B cell (primary cell): ENCODE results near the gene OR7A5. TPM values are rescaled to one million over a fixed set of nuclear protein-coding genes. Genes with fewer than 3 reads are reported as not detected.

ENCODE experiments used
- ATAC-seq: fragments of 200-7000 bp; cut with Tn5 transposase; one replicate; pipeline ENCODE4 v1.10.0; 2021; ENCODE audit warnings: low read depth, mild to moderate bottlenecking, moderate number of reproducible peaks, moderate library complexity
- CTCF ChIA-PET: fragments of 350-600 bp; sonication (Branson Sonifier 250); formaldehyde crosslinking; loops from one replicate; lab custom pipeline; 2021; ENCODE audit warnings: antibody characterized with exemption, inconsistent platforms; lab: Charles Lee
- POLR2A ChIA-PET: fragments of 350-600 bp; sonication (Branson Sonifier 250); formaldehyde crosslinking; loops from one replicate; lab custom pipeline; 2021; ENCODE audit warnings: antibody characterized with exemption; lab: Charles Lee
- DNase-seq: peaks from one replicate; pipeline ENCODE4 v3.0.0; 2013
- H2AFZ ChIP-seq: 2 replicates; pipeline ENCODE4 v1.6.1; 2012; ENCODE audit warnings: mild to moderate bottlenecking, low read depth, low read length; ENCODE audit not compliant: insufficient read depth, poor library complexity, severe bottlenecking
- H3K27ac ChIP-seq, 2 donors: 1 replicate in 1 of 2; 2 replicates in 1 of 2; pipeline ENCODE4 v1.5.1; 2012 to 2013; ENCODE audit warnings: low read length in 2 of 2, mild to moderate bottlenecking in 2 of 2, moderate library complexity in 1 of 2
- H3K27me3 ChIP-seq, 4 experiments: fragments of 200-600 bp in 1 of 4; sonication (generic) in 1 of 4; replicated peaks in 1 of 4; 1 replicate in 2 of 4; 2 replicates in 2 of 4; pipeline versions ENCODE4 v1.6.1 to v1.7.0; 2013 to 2016; ENCODE audit warnings: low read length in 3 of 4, mild to moderate bottlenecking in 2 of 4, mixed read lengths in 1 of 4, moderate library complexity in 1 of 4; ENCODE audit not compliant: insufficient read depth in 4 of 4, control insufficient read depth in 3 of 4; ENCODE audit errors: control extremely low read depth in 1 of 4
- H3K36me3 ChIP-seq, 2 experiments: replicated peaks in 1 of 2; 1 replicate in 1 of 2; 2 replicates in 1 of 2; pipeline versions ENCODE4 v1.6.1 to v1.7.1; 2013; ENCODE audit warnings: low read length in 1 of 2; ENCODE audit not compliant: insufficient read depth in 2 of 2, control insufficient read depth in 1 of 2; ENCODE audit errors: control extremely low read depth in 1 of 2, extremely low read depth in 1 of 2
- H3K4me1 ChIP-seq, 2 donors: fragments of 200-600 bp in 1 of 2; sonication (generic) in 1 of 2; 1 replicate in 1 of 2; 2 replicates in 1 of 2; pipeline versions ENCODE4 v1.5.1 to v1.6.1; 2013 to 2017; ENCODE audit warnings: low read length in 2 of 2; ENCODE audit not compliant: control insufficient read depth in 2 of 2, insufficient read depth in 2 of 2
- H3K4me2 ChIP-seq: replicated peaks from 2 replicates; pipeline ENCODE3; 2012; ENCODE audit warnings: mild to moderate bottlenecking, low read depth, low read length; ENCODE audit not compliant: poor library complexity, severe bottlenecking
- H3K4me3 ChIP-seq, 5 experiments: fragments of 200-600 bp in 1 of 5; sonication (generic) in 1 of 5; 1 replicate in 3 of 5; 2 replicates in 2 of 5; pipeline versions ENCODE4 v1.5.1 to v1.7.0; 2011 to 2016; ENCODE audit warnings: low read length in 4 of 5, mild to moderate bottlenecking in 4 of 5, low read depth in 2 of 5, control low read depth in 1 of 5, moderate library complexity in 1 of 5; ENCODE audit not compliant: insufficient read depth in 1 of 5; ENCODE audit errors: control extremely low read depth in 1 of 5, extremely low read depth in 1 of 5
- H3K79me2 ChIP-seq: fragments of 200-600 bp; sonication (generic); one replicate; pipeline ENCODE4 v1.6.0; 2016; ENCODE audit warnings: low read length; ENCODE audit not compliant: control insufficient read depth, insufficient read depth
- H3K9ac ChIP-seq: fragments of 200-600 bp; sonication (generic); 2 replicates; pipeline ENCODE4 v1.6.1; 2017; ENCODE audit warnings: mild to moderate bottlenecking, low read length, moderate library complexity
- H3K9me3 ChIP-seq, 3 donors: one replicate each; pipeline versions ENCODE4 v1.6.1 to v1.7.1; 2013; ENCODE audit warnings: low read length in 2 of 3; ENCODE audit not compliant: control insufficient read depth in 2 of 3, insufficient read depth in 1 of 3; ENCODE audit errors: control extremely low read depth in 1 of 3
- H4K20me1 ChIP-seq: 2 replicates; pipeline ENCODE4 v1.6.0; 2012; ENCODE audit warnings: mild to moderate bottlenecking, low read length; ENCODE audit not compliant: insufficient read depth, control insufficient read depth, poor library complexity, severe bottlenecking
- H3K27ac Mint-ChIP-seq: one replicate; pipeline ENCODE4 v1.8.0; 2021; ENCODE audit warnings: mixed read lengths
- H3K27me3 Mint-ChIP-seq: one replicate; pipeline ENCODE4 v1.8.0; 2021; ENCODE audit warnings: mixed read lengths
- H3K4me1 Mint-ChIP-seq: one replicate; pipeline ENCODE4 v1.8.0; 2021; ENCODE audit warnings: mixed read lengths
- H3K4me3 Mint-ChIP-seq: one replicate; pipeline ENCODE4 v1.8.0; 2021; ENCODE audit warnings: mixed read lengths
- H3K9me3 Mint-ChIP-seq: one replicate; pipeline ENCODE4 v1.8.0; 2022; ENCODE audit warnings: mixed read lengths; ENCODE audit not compliant: insufficient read depth
- CTCF ChIP-seq: fragments of 200-600 bp; IDR thresholded peaks from one replicate; pipeline ENCODE4 v1.8.0; 2022; ENCODE audit warnings: antibody characterized with exemption, mild to moderate bottlenecking
- EZH2 ChIP-seq: IDR thresholded peaks from 2 replicates; pipeline ENCODE4 v1.6.1; 2012; ENCODE audit warnings: borderline replicate concordance, low read depth, mild to moderate bottlenecking, moderate library complexity, low read length; ENCODE audit not compliant: insufficient read depth, poor library complexity, severe bottlenecking
- WGBS: methylation state at CpG from one replicate; pipeline ENCODE4 v1.1.5; 2013; ENCODE audit warnings: missing lambda C conversion rate; ENCODE audit not compliant: insufficient coverage; 5-methylcytosine and 5-hydroxymethylcytosine counted together
- intact Hi-C: fragments of 100-400 bp; cut with micrococcal nuclease; formaldehyde crosslinking; loops from one replicate; pipeline ENCODE4 v1.10.0; 2022
- polyA plus RNA-seq: library from polyadenylated mRNA; depleted of rRNA; stranded (reverse); fragments of >200 nt; gene quantifications from 2 replicates; pipeline ENCODE4 v1.2.3, GENCODE V29; 2012
- total RNA-seq, 2 donors: library from RNA; stranded (reverse); fragments of 120-200 nt in 1 of 2; gene quantifications; 1 replicate in 1 of 2; 2 replicates in 1 of 2; pipeline versions ENCODE4 v1.2.3 to v1.2.4, GENCODE V29; 2013 to 2022

The OR7A5 gene
- total and polyA plus RNA-seq, 2 donors (not counting 1 experiment from before 2014, with no cell fraction given) = not detected

GRCh38 chr19:14817052-14817451 lies 17.9 kb downstream of the OR7A5 start:
- Histone ChIP-seq H3K79me2 (no peaks in the 10 kb centered on the region), H3K9me3 (peaks cover 0 to 3% (median 0%) of the 10 kb centered on the region in 3 donors), H3K27ac (no peak overlapping the region), H3K36me3 (no peaks in the 10 kb centered on the region), H3K4me3 (no peak overlapping the region), H2AFZ (no peak overlapping the region), H3K4me2 (no peak overlapping the region), H4K20me1 (no peaks in the 10 kb centered on the region), H3K9ac (no peak overlapping the region), H3K27me3 (no peaks in the 10 kb centered on the region), H3K4me1 (no peaks in the 10 kb centered on the region)
- ChIA-PET POLR2A (no interaction called here), CTCF (no interaction called here)
- WGBS = 60% methylated on average over 1 of the region's 3 CpGs
- H3K27ac Mint-ChIP-seq = no peak overlapping the region
- no peak for DNase-seq
- peaks cover 5% of the 10 kb centered on the region for H3K27me3 Mint-ChIP-seq
- no peak overlapping the region for H3K4me3 Mint-ChIP-seq
- no peak for ATAC-seq
- intact Hi-C loops = no loop called here
- peaks cover 2% of the 10 kb centered on the region for H3K9me3 Mint-ChIP-seq
- TF ChIP-seq EZH2 (no peak), CTCF (no peak)
- no peaks in the 10 kb centered on the region for H3K4me1 Mint-ChIP-seq

GRCh38 chr19:14814982-14815652 lies 19.9 kb downstream of the OR7A5 start:
- no peak overlapping the region for H2AFZ ChIP-seq
- intact Hi-C loops = no loop called here
- H3K27me3 Mint-ChIP-seq = peaks cover 5% of the 10 kb centered on the region
- H3K27ac Mint-ChIP-seq = no peak overlapping the region
- no peak overlapping the region for H3K4me3 Mint-ChIP-seq
- no peak overlapping the region for H3K4me3 ChIP-seq
- CTCF ChIA-PET = interaction anchor here (0.6 kb wide), 1 partner anchor 130 kb away, joined by 7 read pairs; no protein-coding TSS in a partner anchor
- no peak overlapping the region for H3K9ac ChIP-seq
- no peak for DNase-seq
- H3K27ac ChIP-seq = no peak overlapping the region
- ATAC-seq = no peak
- H3K4me1 Mint-ChIP-seq = no peaks in the 10 kb centered on the region
- H3K9me3 ChIP-seq = peaks cover 0 to 3% (median 0%) of the 10 kb centered on the region in 3 donors
- H3K9me3 Mint-ChIP-seq = peaks cover 2% of the 10 kb centered on the region
- no CpG with 5 or more reads among the region's 2 CpGs for WGBS
- POLR2A ChIA-PET = no interaction called here
- TF ChIP-seq EZH2 = no peak
- no peak for TF ChIP-seq CTCF
- no peaks in the 10 kb centered on the region for H3K36me3 ChIP-seq
- H3K79me2 ChIP-seq = no peaks in the 10 kb centered on the region
- no peaks in the 10 kb centered on the region for H4K20me1 ChIP-seq
- no peak overlapping the region for H3K4me2 ChIP-seq
- H3K4me1 ChIP-seq = no peaks in the 10 kb centered on the region
- H3K27me3 ChIP-seq = no peaks in the 10 kb centered on the region
